ENCODE data around the gene RAD51AP2. TPM values are rescaled to one million over a fixed set of nuclear protein-coding genes. Genes with fewer than 3 reads are reported as not detected.

Gene RAD51AP2
- total RNA-seq, 1 experiment from 2014 or later = not detected

DNA sequence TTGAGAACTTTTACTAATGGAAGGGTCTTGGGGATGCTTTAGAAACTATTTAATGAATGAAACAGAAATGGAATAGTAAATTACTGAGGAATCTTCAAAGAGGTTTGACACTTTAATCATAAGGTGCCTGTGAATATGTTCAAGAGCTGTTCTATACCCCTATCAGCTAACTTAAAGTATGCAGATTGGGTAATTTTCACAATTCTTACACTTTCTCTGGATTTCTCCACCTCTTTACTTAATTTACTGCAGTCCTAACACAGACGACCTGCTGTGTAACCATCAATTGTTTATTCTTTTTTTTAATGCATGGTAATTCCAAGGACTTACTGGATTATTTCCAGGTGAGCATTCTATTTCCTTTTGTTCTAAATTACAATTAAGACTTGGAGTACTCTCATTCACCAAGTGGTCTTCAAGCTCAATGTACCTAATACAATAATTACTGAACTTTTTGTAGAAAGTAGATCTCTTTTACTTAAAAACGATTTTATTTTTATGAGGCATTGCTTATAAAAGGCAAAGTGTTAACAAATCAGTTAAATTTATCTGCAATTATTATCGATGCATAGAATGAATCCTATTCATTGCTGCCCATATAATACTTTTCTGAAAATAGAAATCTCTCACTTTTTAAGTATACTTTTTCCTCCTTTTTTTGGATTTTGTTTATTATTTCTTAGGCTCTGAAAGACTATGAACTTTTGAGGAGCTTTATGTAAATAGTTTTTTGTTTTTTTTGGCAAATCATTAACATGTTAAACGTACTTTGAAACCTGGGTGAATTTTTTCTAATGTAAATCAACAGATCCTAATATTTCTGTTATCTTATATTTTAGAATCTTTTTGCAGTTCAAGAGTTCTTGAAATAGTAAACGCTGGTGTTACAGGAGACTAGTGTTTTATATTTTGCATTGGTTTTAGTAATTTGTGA lies 27.7 kb upstream of the RAD51AP2 start:
- Histone ChIP-seq H3K9me3 (ENCODE audit: low read length) (no peaks in the 10 kb centered on the region), H3K79me2 (ENCODE audit: low read length) (no peaks in the 10 kb centered on the region), H3K9ac (ENCODE audit: low read length) (no peak overlapping the region), H2AFZ (ENCODE audit: low read length) (no peak overlapping the region), H3K4me1 (ENCODE audit: insufficient read depth, low read length) (no peaks in the 10 kb centered on the region), H3K4me3 (ENCODE audit: low read length) (no peak overlapping the region), H3K36me3 (ENCODE audit: low read depth, low read length) (no peaks in the 10 kb centered on the region), H3K27ac (ENCODE audit: low read length) (no peak overlapping the region), H3K27me3 (ENCODE audit: low read length) (peaks cover 62% of the 10 kb centered on the region), H4K20me1 (ENCODE audit: low read length) (no peaks in the 10 kb centered on the region), H3K9me2 (replicated peaks; ENCODE audit: low read length) (no peaks in the 10 kb centered on the region), H3K4me2 (ENCODE audit: low read length) (no peak overlapping the region), H3F3A (ENCODE audit: low read length, unreplicated experiment) (no peaks in the 10 kb centered on the region)
- CTCF ChIA-PET = no interaction called here
- TF ChIP-seq, protein P1, sequence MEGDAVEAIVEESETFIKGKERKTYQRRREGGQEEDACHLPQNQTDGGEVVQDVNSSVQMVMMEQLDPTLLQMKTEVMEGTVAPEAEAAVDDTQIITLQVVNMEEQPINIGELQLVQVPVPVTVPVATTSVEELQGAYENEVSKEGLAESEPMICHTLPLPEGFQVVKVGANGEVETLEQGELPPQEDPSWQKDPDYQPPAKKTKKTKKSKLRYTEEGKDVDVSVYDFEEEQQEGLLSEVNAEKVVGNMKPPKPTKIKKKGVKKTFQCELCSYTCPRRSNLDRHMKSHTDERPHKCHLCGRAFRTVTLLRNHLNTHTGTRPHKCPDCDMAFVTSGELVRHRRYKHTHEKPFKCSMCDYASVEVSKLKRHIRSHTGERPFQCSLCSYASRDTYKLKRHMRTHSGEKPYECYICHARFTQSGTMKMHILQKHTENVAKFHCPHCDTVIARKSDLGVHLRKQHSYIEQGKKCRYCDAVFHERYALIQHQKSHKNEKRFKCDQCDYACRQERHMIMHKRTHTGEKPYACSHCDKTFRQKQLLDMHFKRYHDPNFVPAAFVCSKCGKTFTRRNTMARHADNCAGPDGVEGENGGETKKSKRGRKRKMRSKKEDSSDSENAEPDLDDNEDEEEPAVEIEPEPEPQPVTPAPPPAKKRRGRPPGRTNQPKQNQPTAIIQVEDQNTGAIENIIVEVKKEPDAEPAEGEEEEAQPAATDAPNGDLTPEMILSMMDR (conservative IDR thresholded peaks at IDR 0.05; ENCODE audit: low read depth, low read length) = no peak
- no peak for TF ChIP-seq EZH2 (IDR thresholded peaks at IDR 0.05; ENCODE audit: low read length, unreplicated experiment)
- no peak for TF ChIP-seq EZH2phosphoT487 (IDR thresholded peaks at IDR 0.05; ENCODE audit: borderline replicate concordance, low read length)
- DNase-seq (no peak), ATAC-seq (no peak)
- intact Hi-C loops (cut with micrococcal nuclease) = no loop called here
- POLR2A ChIA-PET (ENCODE audit: unreplicated experiment) = no interaction called here
- BruUV-seq (replicated peaks) = no TSS peak

DNA sequence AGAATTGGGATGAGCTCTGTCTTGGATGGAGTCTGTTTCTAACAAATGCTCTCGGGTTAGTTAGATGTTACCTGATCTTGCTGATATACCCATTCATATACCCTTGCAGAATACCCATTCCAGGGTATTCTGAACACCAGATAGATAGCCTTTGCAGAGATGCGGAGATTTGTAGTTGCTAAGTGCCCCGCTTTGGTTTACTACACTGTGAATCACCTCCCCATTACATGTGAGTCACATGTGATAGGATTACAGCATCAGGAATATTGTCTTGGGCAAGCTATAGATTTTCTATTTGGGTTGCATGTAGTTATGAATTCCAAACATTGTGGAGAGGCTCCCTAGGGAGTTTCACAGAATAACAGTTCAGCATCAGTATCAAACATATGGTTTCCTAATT lies 26.0 kb upstream of the RAD51AP2 start:
- H3K4me2 ChIP-seq (ENCODE audit: low read length) = no peak overlapping the region
- TF ChIP-seq, protein P1 (conservative IDR thresholded peaks at IDR 0.05; ENCODE audit: low read depth, low read length) = no peak
- TF ChIP-seq EZH2 (IDR thresholded peaks at IDR 0.05; ENCODE audit: low read length, unreplicated experiment) (no peak), EZH2phosphoT487 (IDR thresholded peaks at IDR 0.05; ENCODE audit: borderline replicate concordance, low read length) (no peak)

DNA sequence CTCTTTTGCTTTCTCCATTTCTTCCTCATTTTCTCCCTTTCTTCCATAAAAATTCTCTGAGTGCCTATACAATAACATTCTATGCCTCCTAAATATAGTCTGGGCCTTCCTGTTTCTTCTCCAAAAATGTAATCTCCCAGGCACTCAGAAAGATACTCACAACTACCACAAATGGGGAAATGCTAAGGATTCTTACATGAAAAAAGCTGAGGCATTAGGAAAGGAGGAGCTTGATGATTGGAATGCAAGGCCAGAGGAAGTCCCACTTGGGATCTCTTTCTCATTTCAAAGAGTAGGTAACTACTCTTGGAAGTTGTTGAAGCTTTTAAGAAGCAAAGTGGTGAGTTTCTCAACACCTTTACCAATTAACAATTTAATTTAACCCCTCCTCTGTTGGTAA lies 25.6 kb upstream of the RAD51AP2 start:
- ChIA-PET CTCF (no interaction called here), POLR2A (ENCODE audit: unreplicated experiment) (no interaction called here)
- no peaks in the 10 kb centered on the region for H4K20me1 ChIP-seq (ENCODE audit: low read length)
- DNase-seq = no peak
- H2AFZ ChIP-seq (ENCODE audit: low read length) = no peak overlapping the region
- no peak for ATAC-seq
- no peak overlapping the region for H3K27ac ChIP-seq (ENCODE audit: low read length)
- intact Hi-C loops (cut with micrococcal nuclease) = no loop called here
- BruUV-seq (replicated peaks) = no TSS peak
- H3K27me3 ChIP-seq (ENCODE audit: low read length) = peaks cover 78% of the 10 kb centered on the region
- H3K9me3 ChIP-seq (ENCODE audit: low read length) = no peaks in the 10 kb centered on the region
- H3K9me2 ChIP-seq (replicated peaks; ENCODE audit: low read length) = no peaks in the 10 kb centered on the region
- H3K9ac ChIP-seq (ENCODE audit: low read length) = no peak overlapping the region
- no peaks in the 10 kb centered on the region for H3K36me3 ChIP-seq (ENCODE audit: low read depth, low read length)
- H3K79me2 ChIP-seq (ENCODE audit: low read length) = no peaks in the 10 kb centered on the region
- H3K4me2 ChIP-seq (ENCODE audit: low read length) = no peak overlapping the region
- H3K4me3 ChIP-seq (ENCODE audit: low read length) = no peak overlapping the region
- TF ChIP-seq EZH2phosphoT487 (IDR thresholded peaks at IDR 0.05; ENCODE audit: borderline replicate concordance, low read length) (no peak), EZH2 (IDR thresholded peaks at IDR 0.05; ENCODE audit: low read length, unreplicated experiment) (no peak)
- TF ChIP-seq, protein P1 (conservative IDR thresholded peaks at IDR 0.05; ENCODE audit: low read depth, low read length) = no peak
- H3K4me1 ChIP-seq (ENCODE audit: insufficient read depth, low read length) = no peaks in the 10 kb centered on the region
- H3F3A ChIP-seq (ENCODE audit: low read length, unreplicated experiment) = no peaks in the 10 kb centered on the region

More for the DNA sequence above, 26.0 kb upstream of the RAD51AP2 start:
- no peaks in the 10 kb centered on the region for H3K79me2 ChIP-seq (ENCODE audit: low read length)
- H3K9me2 ChIP-seq (replicated peaks; ENCODE audit: low read length) = no peaks in the 10 kb centered on the region
- H3F3A ChIP-seq (ENCODE audit: low read length, unreplicated experiment) = no peaks in the 10 kb centered on the region
- no peaks in the 10 kb centered on the region for H3K36me3 ChIP-seq (ENCODE audit: low read depth, low read length)
- H4K20me1 ChIP-seq (ENCODE audit: low read length) = no peaks in the 10 kb centered on the region
- H3K27me3 ChIP-seq (ENCODE audit: low read length) = peaks cover 77% of the 10 kb centered on the region
- ATAC-seq = no peak
- H3K9ac ChIP-seq (ENCODE audit: low read length) = no peak overlapping the region
- peak; percentile 43 for DNase-seq
- H3K27ac ChIP-seq (ENCODE audit: low read length) = no peak overlapping the region
- CTCF ChIA-PET = no interaction called here
- no peaks in the 10 kb centered on the region for H3K4me1 ChIP-seq (ENCODE audit: insufficient read depth, low read length)
- POLR2A ChIA-PET (ENCODE audit: unreplicated experiment) = no interaction called here
- H3K9me3 ChIP-seq (ENCODE audit: low read length) = no peaks in the 10 kb centered on the region
- BruUV-seq (replicated peaks) = no TSS peak
- intact Hi-C loops (cut with micrococcal nuclease) = no loop called here
- no peak overlapping the region for H3K4me3 ChIP-seq (ENCODE audit: low read length)
- no peak overlapping the region for H2AFZ ChIP-seq (ENCODE audit: low read length)

Measured in PC-3 (cell line).